HepG2 (cell line): ENCODE data around the gene LIPA. TPM values are rescaled to one million over a fixed set of nuclear protein-coding genes. Genes with fewer than 3 reads are reported as not detected.

ENCODE experiments used
- KDM5A ChIP-seq: fragments of 200-600 bp; sonication (generic); IDR thresholded peaks from 2 replicates; pipeline ENCODE4 v1.7.0; 2018; ENCODE audit warnings: antibody characterized with exemption, mild to moderate bottlenecking, low read length, borderline replicate concordance
- PCBP2 ChIP-seq: fragments of 200-400 bp; formaldehyde crosslinking; optimal IDR thresholded peaks from 2 replicates; pipeline ENCODE3; 2018; ENCODE audit warnings: low read length, low read depth; ENCODE audit not compliant: poor library complexity, severe bottlenecking
- THAP11 ChIP-seq: IDR thresholded peaks from 2 replicates; pipeline ENCODE4 v1.6.1; 2016; ENCODE audit warnings: missing biosample characterization, missing genetic modification reagents
- ZNF12 ChIP-seq: sonication (generic); formaldehyde crosslinking; IDR thresholded peaks from 2 replicates; pipeline ENCODE4 v1.5.0; 2020; ENCODE audit warnings: missing genetic modification reagents
- ZNF430 ChIP-seq: sonication (generic); formaldehyde crosslinking; IDR thresholded peaks from 2 replicates; pipeline ENCODE4 v1.9.0; 2021; ENCODE audit warnings: mild to moderate bottlenecking, missing genetic modification reagents
- ZNF607 ChIP-seq: sonication (generic); formaldehyde crosslinking; IDR thresholded peaks from 2 replicates; pipeline ENCODE4 v1.5.1; 2020; ENCODE audit warnings: missing genetic modification reagents, mild to moderate bottlenecking, borderline replicate concordance
- polyA plus RNA-seq, 8 experiments: library from polyadenylated mRNA; depleted of rRNA in 3 of 8; stranded (reverse) in 7 of 8; unstranded in 1 of 8; fragments of >200 nt; fragmentation: Illumina TruSeq in 4 of 8; extraction: Trizol in 4 of 8; gene quantifications; 2 replicates each; pipeline versions ENCODE4 v1.2.1 to v1.2.3, GENCODE V29; 2011 to 2016; ENCODE audit warnings: low read depth in 4 of 8, missing spikeins in 1 of 8, mixed read lengths in 1 of 8; ENCODE audit not compliant: insufficient read depth in 1 of 8
- total RNA-seq, 5 experiments: library from RNA; depleted of rRNA; stranded (reverse); fragments of >200 nt; fragmentation: Illumina TruSeq; extraction: Trizol; gene quantifications; 2 replicates each; pipeline ENCODE4 v1.2.3, GENCODE V29; 2016; ENCODE audit warnings: low read depth in 1 of 5
- TF ChIP-seq, protein P1 (sequence below), 2 experiments: fragments of 450-650 bp in 1 of 2; sonication (generic) in 1 of 2; formaldehyde crosslinking in 1 of 2; IDR thresholded peaks; 2 replicates each; pipeline versions ENCODE4 v1.6.1 to v1.8.0; 2016 to 2022; ENCODE audit warnings: antibody characterized with exemption in 1 of 2, mild to moderate bottlenecking in 1 of 2, missing genetic modification reagents in 1 of 2
- TF ChIP-seq, protein P2 (sequence below): sonication (generic); formaldehyde crosslinking; IDR thresholded peaks from 2 replicates; pipeline ENCODE4 v1.4.0; 2020; ENCODE audit warnings: missing genetic modification reagents
- TF ChIP-seq, protein P3 (sequence below): conservative IDR thresholded peaks from 2 replicates; pipeline ENCODE4 v1.6.1; 2018; ENCODE audit warnings: missing genetic modification reagents

Gene LIPA
- total and polyA plus RNA-seq, 2 of the 13 experiments (the other 11 are each of a cell fraction or from before 2014, with no cell fraction given) = 57.1 to 79.5 TPM

DNA sequence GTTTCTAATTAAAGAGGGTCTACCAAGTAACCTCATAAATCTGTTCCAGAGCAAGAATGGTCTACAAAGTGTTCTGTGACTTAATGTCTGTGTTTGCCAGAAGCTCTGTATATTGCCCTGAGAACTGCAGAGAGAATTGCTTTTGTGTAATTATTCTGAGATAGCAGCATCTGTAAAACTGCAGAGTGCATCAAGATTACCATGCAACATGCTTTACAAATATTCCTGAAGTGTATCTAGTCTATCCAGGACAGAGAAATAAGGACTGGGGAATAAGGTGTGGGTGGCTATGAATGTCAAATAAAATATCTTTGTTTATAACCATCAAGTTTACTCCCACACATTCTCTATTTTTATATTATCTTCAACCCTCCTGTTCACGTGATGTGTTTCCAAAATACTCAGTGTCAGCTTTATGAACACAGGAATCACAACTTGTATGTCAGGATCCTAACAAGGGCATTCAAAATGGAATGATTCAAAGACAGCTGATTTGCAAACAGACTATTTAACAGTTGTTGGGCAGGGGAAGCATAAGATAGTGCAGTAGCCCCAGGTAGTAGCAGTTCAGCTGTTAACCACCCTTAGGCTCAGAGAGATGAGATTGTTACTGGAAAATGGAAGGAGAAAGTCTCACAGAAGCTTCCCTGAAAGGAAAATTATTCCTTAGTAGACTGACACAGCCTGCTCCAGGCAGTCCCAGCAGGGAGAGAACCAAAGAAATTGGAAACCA, 15.3 kb upstream of the LIPA start (continued):
- TF ChIP-seq, protein P1, sequence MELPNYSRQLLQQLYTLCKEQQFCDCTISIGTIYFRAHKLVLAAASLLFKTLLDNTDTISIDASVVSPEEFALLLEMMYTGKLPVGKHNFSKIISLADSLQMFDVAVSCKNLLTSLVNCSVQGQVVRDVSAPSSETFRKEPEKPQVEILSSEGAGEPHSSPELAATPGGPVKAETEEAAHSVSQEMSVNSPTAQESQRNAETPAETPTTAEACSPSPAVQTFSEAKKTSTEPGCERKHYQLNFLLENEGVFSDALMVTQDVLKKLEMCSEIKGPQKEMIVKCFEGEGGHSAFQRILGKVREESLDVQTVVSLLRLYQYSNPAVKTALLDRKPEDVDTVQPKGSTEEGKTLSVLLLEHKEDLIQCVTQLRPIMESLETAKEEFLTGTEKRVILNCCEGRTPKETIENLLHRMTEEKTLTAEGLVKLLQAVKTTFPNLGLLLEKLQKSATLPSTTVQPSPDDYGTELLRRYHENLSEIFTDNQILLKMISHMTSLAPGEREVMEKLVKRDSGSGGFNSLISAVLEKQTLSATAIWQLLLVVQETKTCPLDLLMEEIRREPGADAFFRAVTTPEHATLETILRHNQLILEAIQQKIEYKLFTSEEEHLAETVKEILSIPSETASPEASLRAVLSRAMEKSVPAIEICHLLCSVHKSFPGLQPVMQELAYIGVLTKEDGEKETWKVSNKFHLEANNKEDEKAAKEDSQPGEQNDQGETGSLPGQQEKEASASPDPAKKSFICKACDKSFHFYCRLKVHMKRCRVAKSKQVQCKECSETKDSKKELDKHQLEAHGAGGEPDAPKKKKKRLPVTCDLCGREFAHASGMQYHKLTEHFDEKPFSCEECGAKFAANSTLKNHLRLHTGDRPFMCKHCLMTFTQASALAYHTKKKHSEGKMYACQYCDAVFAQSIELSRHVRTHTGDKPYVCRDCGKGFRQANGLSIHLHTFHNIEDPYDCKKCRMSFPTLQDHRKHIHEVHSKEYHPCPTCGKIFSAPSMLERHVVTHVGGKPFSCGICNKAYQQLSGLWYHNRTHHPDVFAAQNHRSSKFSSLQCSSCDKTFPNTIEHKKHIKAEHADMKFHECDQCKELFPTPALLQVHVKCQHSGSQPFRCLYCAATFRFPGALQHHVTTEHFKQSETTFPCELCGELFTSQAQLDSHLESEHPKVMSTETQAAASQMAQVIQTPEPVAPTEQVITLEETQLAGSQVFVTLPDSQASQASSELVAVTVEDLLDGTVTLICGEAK (IDR thresholded peaks at IDR 0.05) = no peak
- TF ChIP-seq, protein P1 (CRISPR knock-in tag; IDR thresholded peaks at IDR 0.05) = no peak
- no peak for TF ChIP-seq KDM5A
- no peak for TF ChIP-seq THAP11 (CRISPR knock-in tag)
- TF ChIP-seq, protein P2, sequence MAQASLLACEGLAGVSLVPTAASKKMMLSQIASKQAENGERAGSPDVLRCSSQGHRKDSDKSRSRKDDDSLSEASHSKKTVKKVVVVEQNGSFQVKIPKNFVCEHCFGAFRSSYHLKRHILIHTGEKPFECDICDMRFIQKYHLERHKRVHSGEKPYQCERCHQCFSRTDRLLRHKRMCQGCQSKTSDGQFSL = no peak
- TF ChIP-seq ZNF12 (CRISPR knock-in tag) = no peak
- TF ChIP-seq, protein P3, sequence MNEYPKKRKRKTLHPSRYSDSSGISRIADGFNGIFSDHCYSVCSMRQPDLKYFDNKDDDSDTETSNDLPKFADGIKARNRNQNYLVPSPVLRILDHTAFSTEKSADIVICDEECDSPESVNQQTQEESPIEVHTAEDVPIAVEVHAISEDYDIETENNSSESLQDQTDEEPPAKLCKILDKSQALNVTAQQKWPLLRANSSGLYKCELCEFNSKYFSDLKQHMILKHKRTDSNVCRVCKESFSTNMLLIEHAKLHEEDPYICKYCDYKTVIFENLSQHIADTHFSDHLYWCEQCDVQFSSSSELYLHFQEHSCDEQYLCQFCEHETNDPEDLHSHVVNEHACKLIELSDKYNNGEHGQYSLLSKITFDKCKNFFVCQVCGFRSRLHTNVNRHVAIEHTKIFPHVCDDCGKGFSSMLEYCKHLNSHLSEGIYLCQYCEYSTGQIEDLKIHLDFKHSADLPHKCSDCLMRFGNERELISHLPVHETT (CRISPR knock-in tag) = no peak
- TF ChIP-seq PCBP2 = no peak
- TF ChIP-seq ZNF430 (CRISPR knock-in tag) = no peak
- no peak for TF ChIP-seq ZNF607 (CRISPR knock-in tag)
